ACC112 (cell line): ENCODE results near the gene LRRC28.

Experiments
- H2AFZ ChIP-seq: fragments of 200-600 bp; sonication (generic); one replicate; pipeline ENCODE4 v1.6.0; 2017; ENCODE audit warnings: antibody characterized with exemption, low read length; ENCODE audit not compliant: unreplicated experiment
- H3K27ac ChIP-seq: fragments of 200-600 bp; sonication (generic); 2 replicates; pipeline ENCODE4 v1.5.1; 2014; ENCODE audit warnings: low read depth, mild to moderate bottlenecking, antibody characterized with exemption, low read length, moderate library complexity
- H3K27me3 ChIP-seq: fragments of 200-600 bp; sonication (generic); 2 replicates; pipeline ENCODE4 v1.6.1; 2014; ENCODE audit warnings: mild to moderate bottlenecking, antibody characterized with exemption, low read length, moderate library complexity, mixed read lengths; ENCODE audit not compliant: insufficient read depth
- H3K36me3 ChIP-seq: fragments of 200-600 bp; sonication (generic); 2 replicates; pipeline ENCODE4 v1.6.1; 2016; ENCODE audit warnings: mild to moderate bottlenecking, antibody characterized with exemption, low read length, moderate library complexity, mixed read lengths; ENCODE audit not compliant: insufficient read depth
- H3K4me1 ChIP-seq: fragments of 200-600 bp; sonication (generic); one replicate; pipeline ENCODE4 v1.6.1; 2016; ENCODE audit warnings: low read length, mixed read lengths; ENCODE audit not compliant: insufficient read depth, unreplicated experiment, control insufficient read depth
- H3K4me3 ChIP-seq: fragments of 200-600 bp; sonication (generic); 2 replicates; pipeline ENCODE4 v1.5.1; 2014; ENCODE audit warnings: mild to moderate bottlenecking, low read depth, low read length
- H3K79me2 ChIP-seq: fragments of 200-600 bp; sonication (generic); one replicate; pipeline ENCODE4 v1.6.0; 2016; ENCODE audit warnings: low read length; ENCODE audit not compliant: control insufficient read depth, unreplicated experiment, insufficient read depth

Gene LRRC28

DNA sequence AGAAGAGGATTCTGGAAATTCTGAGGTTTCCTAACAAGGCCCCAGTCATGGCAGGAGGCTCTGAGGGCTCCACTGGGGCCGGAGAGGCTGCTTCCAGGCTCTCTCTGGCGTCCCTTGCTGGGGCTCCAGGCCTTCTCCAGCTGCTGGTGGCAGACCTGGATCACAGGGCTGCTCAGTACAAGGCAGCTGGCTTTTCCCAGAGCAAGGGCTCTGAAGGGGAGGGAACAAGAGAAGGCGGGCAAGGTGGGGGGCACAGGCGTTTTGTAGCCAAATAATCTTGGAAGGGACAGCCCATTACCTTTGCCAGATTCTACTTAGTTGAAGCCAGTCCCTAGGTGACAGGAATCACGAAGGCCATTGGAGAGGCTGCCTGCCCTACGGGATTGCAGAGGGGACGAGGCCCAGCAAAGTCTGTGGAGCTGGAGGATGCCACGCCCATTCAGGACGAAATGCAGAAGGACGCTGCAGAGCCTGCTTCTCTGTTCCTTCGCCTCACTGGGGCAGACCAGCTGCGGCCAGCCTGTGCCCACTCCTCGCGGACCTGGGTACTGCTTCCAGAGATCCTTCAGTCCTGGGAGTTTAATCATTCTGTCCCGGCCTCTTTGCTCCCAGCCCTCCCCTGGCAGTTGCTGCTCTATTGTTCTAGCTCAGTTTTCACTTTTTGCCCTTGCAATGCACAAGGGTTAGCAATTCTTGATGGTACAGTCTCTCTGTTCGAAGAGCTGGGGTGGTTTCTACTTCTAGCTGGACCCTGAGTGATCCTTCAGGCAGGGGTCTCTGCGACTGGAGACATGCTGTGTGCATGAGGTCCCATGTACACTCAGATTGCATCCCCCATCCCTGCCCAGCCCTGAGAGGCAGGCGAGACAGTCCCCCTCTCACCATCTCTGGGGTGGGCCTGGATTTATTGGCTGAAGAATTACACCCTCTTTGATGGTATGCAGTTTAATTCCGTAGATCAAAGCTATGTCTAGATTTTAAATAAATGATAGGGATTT, 165.2 kb downstream of the LRRC28 start:
- Histone ChIP-seq H3K4me1 (no peaks in the 10 kb centered on the region), H3K79me2 (no peaks in the 10 kb centered on the region), H3K27ac (no peak overlapping the region), H3K27me3 (no peaks in the 10 kb centered on the region), H2AFZ (no peak overlapping the region), H3K36me3 (no peaks in the 10 kb centered on the region), H3K4me3 (no peak overlapping the region)

DNA sequence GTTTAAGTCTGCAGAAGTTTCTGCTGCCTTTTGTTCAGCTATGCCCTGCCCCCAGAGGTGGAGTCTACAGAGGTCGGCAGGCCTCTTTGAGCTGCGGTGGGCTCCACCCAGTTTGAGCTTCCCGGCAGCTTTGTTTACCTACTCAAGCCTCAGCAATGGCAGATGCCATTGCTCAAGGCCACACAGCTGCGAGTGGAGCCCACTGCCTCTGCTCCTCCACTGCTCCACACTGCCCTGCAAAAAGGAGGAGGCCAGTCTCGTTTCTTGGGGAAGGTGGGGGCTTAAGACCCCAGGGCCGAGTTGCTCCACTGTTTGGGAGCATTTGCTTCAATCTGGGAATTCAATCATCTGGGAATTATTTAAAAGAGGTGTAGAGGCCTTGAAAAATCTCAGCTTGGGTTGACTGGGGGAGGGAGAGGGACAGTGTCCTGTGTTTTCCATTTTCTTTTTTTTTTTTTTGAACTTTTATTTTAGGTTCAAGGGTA, 169.9 kb downstream of the LRRC28 start:
- Histone ChIP-seq H3K27me3 (no peaks in the 10 kb centered on the region), H3K36me3 (no peaks in the 10 kb centered on the region), H2AFZ (no peak overlapping the region), H3K79me2 (no peaks in the 10 kb centered on the region), H3K4me3 (no peak overlapping the region), H3K4me1 (peaks cover 15% of the 10 kb centered on the region), H3K27ac (no peak overlapping the region)

DNA sequence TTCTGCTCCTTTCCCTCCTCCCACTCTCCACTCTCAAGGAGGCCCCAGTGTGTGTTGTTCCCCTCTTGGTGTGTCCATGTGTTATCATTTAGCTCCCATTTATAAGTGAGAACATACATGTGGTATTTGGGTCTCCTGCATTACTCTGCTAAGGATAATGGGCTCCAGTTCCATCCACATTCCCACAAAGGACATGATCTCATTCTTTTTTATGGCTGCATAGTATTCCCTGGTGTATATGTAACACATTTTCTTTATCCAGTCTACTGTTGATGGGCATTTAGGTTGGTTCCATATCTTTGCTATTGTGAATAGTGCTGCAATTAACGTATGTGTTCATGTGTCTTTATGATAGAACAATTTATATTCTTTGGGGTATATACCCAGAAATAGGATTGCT, 170.5 kb downstream of the LRRC28 start:
- no peaks in the 10 kb centered on the region for H3K79me2 ChIP-seq
- H2AFZ ChIP-seq: no peak overlapping the region
- H3K4me3 ChIP-seq: no peak overlapping the region
- no peak overlapping the region for H3K27ac ChIP-seq
- H3K27me3 ChIP-seq: no peaks in the 10 kb centered on the region
- no peaks in the 10 kb centered on the region for H3K36me3 ChIP-seq
- H3K4me1 ChIP-seq: peaks cover 15% of the 10 kb centered on the region

DNA sequence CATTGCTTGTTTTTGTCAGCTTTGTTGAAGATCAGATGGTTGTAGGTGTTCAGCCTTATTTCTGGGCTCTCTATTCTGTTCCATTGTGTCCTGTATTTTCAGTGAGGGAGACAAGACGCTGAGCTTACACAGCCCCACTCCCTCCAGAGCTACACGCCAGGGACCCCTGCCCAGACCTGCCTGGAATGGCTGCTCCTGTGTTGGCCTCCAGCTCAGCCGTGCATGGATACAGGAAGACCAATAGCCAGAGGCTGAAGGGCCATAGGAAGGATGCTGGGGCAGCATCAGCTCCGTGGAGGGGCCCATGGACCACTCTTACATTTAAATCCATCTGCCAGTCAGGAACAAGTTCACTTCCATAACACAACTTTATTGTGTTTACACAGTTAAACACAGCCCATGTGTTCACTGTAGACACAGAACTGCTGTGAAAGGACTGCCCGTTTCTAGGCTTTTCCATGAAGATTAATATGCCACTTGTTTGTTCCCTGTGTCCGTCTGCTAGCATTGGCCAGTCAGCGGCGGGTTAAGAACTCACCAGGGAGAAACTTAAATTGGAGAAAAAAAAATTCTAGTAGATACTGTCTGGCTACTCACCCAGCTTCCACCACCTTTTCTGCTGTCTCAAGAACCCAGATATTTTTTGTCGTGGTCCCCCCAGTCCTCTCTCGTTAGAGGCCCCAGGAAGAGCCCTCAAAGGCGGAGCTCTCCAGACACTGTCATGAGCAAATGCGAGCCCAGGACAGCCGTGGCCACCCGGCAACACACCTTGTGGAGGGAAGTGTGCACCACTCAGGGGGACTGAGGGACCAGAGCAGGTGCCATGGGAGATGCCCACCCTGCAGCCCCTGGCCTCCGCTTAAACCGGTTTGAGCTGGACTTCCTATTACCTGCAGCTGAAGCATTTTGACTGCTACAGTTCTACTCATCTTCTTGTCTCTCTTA, 172.2 kb downstream of the LRRC28 start:
- H3K27ac ChIP-seq: no peak overlapping the region
- peaks cover 15% of the 10 kb centered on the region for H3K4me1 ChIP-seq
- H3K79me2 ChIP-seq: no peaks in the 10 kb centered on the region
- H2AFZ ChIP-seq: no peak overlapping the region
- no peaks in the 10 kb centered on the region for H3K36me3 ChIP-seq
- no peak overlapping the region for H3K4me3 ChIP-seq
- H3K27me3 ChIP-seq: no peaks in the 10 kb centered on the region

DNA sequence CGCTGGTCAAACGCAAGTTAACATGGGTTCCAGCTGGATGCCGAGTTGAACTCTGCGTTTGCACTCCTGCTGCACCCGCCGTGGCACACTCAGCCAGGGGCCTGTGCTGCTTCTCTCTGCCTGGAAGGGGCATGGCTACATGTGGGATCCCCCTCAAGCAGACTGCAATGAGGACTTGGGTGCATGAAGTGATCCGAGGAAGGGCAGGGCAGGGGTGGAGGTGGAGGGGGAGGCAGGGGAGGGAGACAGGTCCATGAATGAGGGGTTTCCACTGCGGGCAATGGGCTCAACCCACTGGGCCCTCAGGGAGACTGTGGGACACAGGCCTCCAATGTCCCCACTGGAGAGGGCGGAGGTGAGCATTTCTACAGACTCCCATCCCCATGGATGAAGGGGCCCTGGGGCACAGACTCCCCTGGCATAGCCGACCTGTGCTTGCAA, 172.9 kb downstream of the LRRC28 start:
- H3K36me3 ChIP-seq: no peaks in the 10 kb centered on the region
- no peak overlapping the region for H3K27ac ChIP-seq
- peaks cover 15% of the 10 kb centered on the region for H3K4me1 ChIP-seq
- no peaks in the 10 kb centered on the region for H3K27me3 ChIP-seq
- no peak overlapping the region for H3K4me3 ChIP-seq
- H2AFZ ChIP-seq: no peak overlapping the region
- H3K79me2 ChIP-seq: no peaks in the 10 kb centered on the region

DNA sequence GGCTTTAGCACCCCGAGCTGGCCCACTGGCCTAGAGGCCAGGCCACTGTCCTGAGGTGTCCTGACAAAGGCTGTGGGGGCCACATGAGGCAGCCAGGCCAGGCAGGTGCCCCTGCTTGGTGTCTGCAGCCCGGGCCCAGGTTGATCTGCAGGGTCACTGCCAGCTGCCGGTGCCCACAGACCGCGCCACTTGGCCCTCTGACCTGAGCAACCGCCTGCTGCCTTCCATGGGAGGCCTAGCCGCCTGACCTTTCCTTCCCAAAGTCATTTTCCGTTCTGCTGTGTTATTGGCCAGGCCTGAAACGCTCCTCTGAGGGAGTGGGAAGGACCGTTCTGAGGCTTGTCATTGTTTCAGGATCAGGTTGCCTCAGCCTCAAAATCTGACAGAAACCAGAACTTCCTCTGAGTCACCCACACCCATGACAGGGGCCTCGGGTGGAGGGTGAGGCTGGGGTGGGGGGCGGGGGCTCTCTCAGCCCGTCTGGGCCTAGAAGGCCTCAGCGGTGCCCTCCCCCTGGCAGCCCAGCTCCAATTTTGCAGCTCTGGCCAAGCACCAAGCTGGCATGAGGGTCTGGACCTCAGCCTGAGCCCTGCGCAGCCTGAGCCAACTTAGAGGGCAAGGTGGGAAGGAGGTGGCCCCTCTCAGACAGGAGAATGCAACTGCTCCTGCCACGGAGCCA, 173.8 kb downstream of the LRRC28 start:
- Histone ChIP-seq H3K4me3 (no peak overlapping the region), H3K4me1 (peaks cover 15% of the 10 kb centered on the region), H3K36me3 (no peaks in the 10 kb centered on the region), H3K79me2 (no peaks in the 10 kb centered on the region), H3K27ac (no peak overlapping the region; the same call in 1 of the 2 replicates), H3K27me3 (no peaks in the 10 kb centered on the region), H2AFZ (peak overlapping the region; percentile 67)

DNA sequence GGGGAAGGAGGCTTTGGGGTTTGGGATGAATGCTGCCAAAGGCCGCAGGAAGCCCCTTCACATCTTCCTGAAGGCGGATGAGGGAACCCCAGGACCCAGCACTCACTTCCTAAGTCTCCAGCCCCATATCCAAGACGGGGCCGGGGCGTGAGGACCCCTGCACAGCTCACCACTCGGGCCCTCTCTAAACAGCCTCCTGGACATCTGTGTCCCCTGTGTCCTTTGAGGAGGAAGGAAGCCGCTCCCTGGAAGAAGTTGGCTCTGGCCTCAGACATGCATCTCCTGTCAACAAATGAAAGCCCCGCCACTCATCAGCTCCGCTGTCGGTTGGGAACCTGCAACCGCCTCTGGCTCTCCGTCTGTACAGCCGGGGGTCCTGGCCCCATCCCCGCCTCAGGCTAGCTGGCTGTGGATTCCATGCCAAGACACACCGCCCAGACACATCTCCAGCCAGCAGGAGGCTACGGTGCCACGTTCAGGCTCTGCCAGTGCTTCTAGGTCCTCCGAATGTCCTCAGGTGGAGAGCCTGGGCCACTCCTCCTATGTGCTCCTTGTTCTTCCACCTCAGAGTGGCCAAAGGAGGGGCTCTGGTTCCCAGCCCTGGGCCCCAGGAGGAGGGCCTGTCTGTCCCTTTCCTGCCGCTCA, 174.5 kb downstream of the LRRC28 start:
- Histone ChIP-seq H3K27me3 (no peaks in the 10 kb centered on the region), H2AFZ (peak overlapping the region; percentile 67), H3K36me3 (no peaks in the 10 kb centered on the region), H3K4me1 (peaks cover 15% of the 10 kb centered on the region), H3K79me2 (no peaks in the 10 kb centered on the region), H3K4me3 (no peak overlapping the region), H3K27ac (no peak overlapping the region)

DNA sequence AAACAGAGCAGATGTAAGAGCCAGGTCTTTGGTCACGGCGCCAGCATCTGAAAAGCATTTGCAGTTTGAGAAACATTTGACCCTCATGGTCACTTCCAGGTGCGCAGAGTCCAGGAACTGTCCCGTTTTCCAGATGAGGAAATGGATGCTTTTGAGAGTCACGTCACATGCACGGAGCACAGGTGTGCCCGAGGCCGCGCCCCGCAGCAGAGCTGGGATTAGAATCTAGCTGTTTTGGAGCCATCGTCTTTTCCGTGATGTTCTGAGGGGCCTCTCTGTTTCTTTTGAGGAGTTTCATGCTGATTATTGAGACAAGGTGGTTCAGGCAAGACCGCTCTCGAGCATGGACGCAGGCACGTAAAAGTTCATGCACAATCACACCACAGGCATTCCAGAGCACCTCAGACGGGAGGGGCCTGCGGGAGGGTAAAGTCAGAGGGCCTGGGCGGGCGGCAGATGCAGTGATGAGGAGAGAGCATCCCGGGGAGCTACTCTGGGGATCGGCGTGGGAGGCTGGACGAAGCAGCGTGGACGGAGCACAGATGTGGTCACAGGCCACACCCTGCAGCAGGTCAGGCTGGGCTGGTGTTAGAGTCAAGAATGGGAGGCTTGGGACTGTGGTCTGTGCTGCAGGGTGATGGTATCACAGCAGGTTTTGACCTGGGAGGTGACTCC, 175.3 kb downstream of the LRRC28 start:
- Histone ChIP-seq H3K27me3 (no peaks in the 10 kb centered on the region), H3K79me2 (no peaks in the 10 kb centered on the region), H2AFZ (no peak overlapping the region), H3K4me1 (peaks cover 15% of the 10 kb centered on the region), H3K36me3 (no peaks in the 10 kb centered on the region), H3K27ac (no peak overlapping the region), H3K4me3 (no peak overlapping the region)

DNA sequence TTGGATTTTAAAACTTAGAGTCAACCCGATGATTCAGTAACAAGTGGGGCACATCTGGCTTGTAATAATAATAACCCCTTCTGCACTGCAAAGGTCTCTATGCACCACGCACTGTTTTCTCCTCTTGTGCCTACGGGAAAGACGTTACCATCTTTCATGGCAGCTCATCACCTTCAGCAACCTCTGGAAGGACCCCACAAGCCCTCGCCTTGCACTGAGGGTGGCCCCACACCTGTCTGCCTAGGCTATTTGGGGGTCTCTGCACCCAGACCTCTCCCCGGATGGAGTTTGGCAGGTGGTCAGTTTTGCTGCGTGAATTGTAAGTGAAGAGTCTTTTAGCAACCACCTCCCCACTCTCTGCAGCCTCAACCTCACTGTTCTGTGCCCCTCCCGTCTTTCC, 175.9 kb downstream of the LRRC28 start:
- H2AFZ ChIP-seq: no peak overlapping the region
- H3K27ac ChIP-seq: no peak overlapping the region
- H3K4me1 ChIP-seq: peaks cover 15% of the 10 kb centered on the region
- no peaks in the 10 kb centered on the region for H3K79me2 ChIP-seq
- no peaks in the 10 kb centered on the region for H3K27me3 ChIP-seq
- no peak overlapping the region for H3K4me3 ChIP-seq
- H3K36me3 ChIP-seq: no peaks in the 10 kb centered on the region
